Measurements from ENCODE around the gene ACP7.

- no peak for TF ChIP-seq CHD4 (IDR thresholded peaks at IDR 0.05)
- TF ChIP-seq NFYB (IDR thresholded peaks at IDR 0.05; ENCODE audit: insufficient read depth, low read depth, low read length): no peak
- no peak for TF ChIP-seq HDAC6 (IDR thresholded peaks at IDR 0.05; ENCODE audit: unreplicated experiment)
- no peak for TF ChIP-seq CTCF (IDR thresholded peaks at IDR 0.05 in 2 of 3, conservative IDR thresholded peaks at IDR 0.05 in 1 of 3; ENCODE audit: control insufficient read depth in 2 of 3, extremely low read depth in 1 of 3, insufficient read depth in 1 of 3, low read depth in 3 of 3, low read length in 3 of 3)
- TF ChIP-seq ESRRA (IDR thresholded peaks at IDR 0.05; ENCODE audit: low read length): no peak
- TF ChIP-seq JUND (IDR thresholded peaks at IDR 0.05; ENCODE audit: low read depth, low read length): no peak
Measured at GRCh38 chr19:39158646-39159260, 74.6 kb downstream of the ACP7 start.
